SK-N-SH (cell line): ENCODE results near the gene PLB1. TPM values are rescaled to one million over a fixed set of nuclear protein-coding genes. Genes with fewer than 3 reads are reported as not detected.

ENCODE experiments used
- CTCF ChIA-PET: fragments of 300-600, 350-600 bp; formaldehyde crosslinking; extraction: SDS; loops from one replicate; lab custom pipeline; 2021; lab: Yijun Ruan, JAX
- POLR2A ChIA-PET: fragments of 350-600 bp; sonication (Branson Sonifier 250); formaldehyde crosslinking; extraction: SDS; loops from one replicate; lab custom pipeline; 2020; ENCODE audit warnings: antibody characterized with exemption, inconsistent platforms; lab: Yijun Ruan, JAX
- DNase-seq: peaks from one replicate; pipeline ENCODE4 v3.0.0; 2012
- H2AFZ ChIP-seq: fragments of 200-600 bp; sonication (generic); 2 replicates; pipeline ENCODE4 v1.8.1; 2016; ENCODE audit warnings: antibody characterized with exemption, mild to moderate bottlenecking, low read depth
- H3F3A ChIP-seq: fragments of 200-600 bp; sonication (generic); replicated peaks from 2 replicates; pipeline ENCODE3; 2016; ENCODE audit warnings: antibody characterized with exemption, mild to moderate bottlenecking; ENCODE audit not compliant: insufficient read depth
- H3K27ac ChIP-seq, 2 experiments: fragments of 200-500 bp in 1 of 2; fragments of 200-600 bp in 1 of 2; sonication (Bioruptor generic) in 1 of 2; sonication (generic), shearing (Covaris generic) in 1 of 2; 2 replicates each; pipeline versions ENCODE4 v1.5.1 to v1.6.1; 2014 to 2016; ENCODE audit warnings: low read depth in 2 of 2, inconsistent platforms in 1 of 2, low read length in 1 of 2, mild to moderate bottlenecking in 1 of 2, mixed read lengths in 1 of 2
- H3K27me3 ChIP-seq: fragments of 200-600 bp; sonication (generic), shearing (Covaris generic); 2 replicates; pipeline ENCODE4 v1.6.1; 2016; ENCODE audit warnings: mixed run types; ENCODE audit not compliant: insufficient read depth
- H3K36me3 ChIP-seq, 2 experiments: fragments of 200-500 bp in 1 of 2; fragments of 200-600 bp in 1 of 2; sonication (Bioruptor generic) in 1 of 2; sonication (generic) in 1 of 2; replicated peaks in 1 of 2; 2 replicates each; pipeline versions ENCODE3 to v1.5.1; 2014 to 2016; ENCODE audit warnings: low read length in 1 of 2, mild to moderate bottlenecking in 1 of 2; ENCODE audit not compliant: insufficient read depth in 2 of 2, control insufficient read depth in 1 of 2
- H3K4me1 ChIP-seq, 2 experiments: fragments of 200-500 bp in 1 of 2; fragments of 200-600 bp in 1 of 2; sonication (Bioruptor generic) in 1 of 2; sonication (generic), shearing (Covaris generic) in 1 of 2; 2 replicates each; pipeline versions ENCODE4 v1.5.1 to v1.6.1; 2014 to 2016; ENCODE audit warnings: low read depth in 1 of 2, low read length in 1 of 2, mixed run types in 1 of 2; ENCODE audit not compliant: insufficient read depth in 2 of 2, control insufficient read depth in 1 of 2
- H3K4me2 ChIP-seq: fragments of 200-600 bp; sonication (generic), shearing (Covaris generic); 2 replicates; pipeline ENCODE4 v1.6.1; 2017; ENCODE audit warnings: mixed run types
- H3K4me3 ChIP-seq, 2 experiments: fragments of 200-500 bp in 1 of 2; fragments of 200-600 bp in 1 of 2; sonication (Bioruptor generic) in 1 of 2; sonication (generic), shearing (Covaris generic) in 1 of 2; 2 replicates each; pipeline versions ENCODE4 v1.5.1 to v1.8.1; 2014 to 2016; ENCODE audit warnings: low read depth in 2 of 2, inconsistent platforms in 1 of 2, low read length in 1 of 2, mild to moderate bottlenecking in 1 of 2, mixed read lengths in 1 of 2, moderate library complexity in 1 of 2
- H3K79me2 ChIP-seq: fragments of 200-600 bp; sonication (generic); 2 replicates; pipeline ENCODE4 v1.8.1; 2017; ENCODE audit warnings: mild to moderate bottlenecking; ENCODE audit not compliant: insufficient read depth
- H3K9ac ChIP-seq: fragments of 200-600 bp; sonication (generic); 2 replicates; pipeline ENCODE4 v1.6.1; 2017; ENCODE audit warnings: mixed run types
- H3K9me2 ChIP-seq: fragments of 200-600 bp; sonication (generic); 2 replicates; pipeline ENCODE4 v1.6.1; 2017; ENCODE audit warnings: mixed run types
- H3K9me3 ChIP-seq: fragments of 200-600 bp; sonication (generic); 2 replicates; pipeline ENCODE4 v1.6.1; 2017; ENCODE audit warnings: mixed run types, mild to moderate bottlenecking, moderate library complexity
- H4K20me1 ChIP-seq: fragments of 200-600 bp; sonication (generic); 2 replicates; pipeline ENCODE4 v1.6.1; 2017; ENCODE audit warnings: mild to moderate bottlenecking, mixed run types; ENCODE audit not compliant: insufficient read depth
- ELF1 ChIP-seq: IDR thresholded peaks from 2 replicates; pipeline ENCODE4 v1.4.0; 2012
- EP300 ChIP-seq, 2 experiments: IDR thresholded peaks; 2 replicates each; pipeline versions ENCODE4 v1.4.0 to v1.6.1; 2012; ENCODE audit warnings: borderline replicate concordance in 1 of 2, low read depth in 1 of 2, low read length in 1 of 2
- FOXJ3 ChIP-seq: sonication (generic); formaldehyde crosslinking; IDR thresholded peaks from 2 replicates; pipeline ENCODE4 v1.5.1; 2020; ENCODE audit warnings: mild to moderate bottlenecking, missing genetic modification reagents
- MEF2A ChIP-seq: IDR thresholded peaks from 2 replicates; pipeline ENCODE4 v1.4.0; 2012; ENCODE audit warnings: low read depth, borderline replicate concordance
- PBX3 ChIP-seq: IDR thresholded peaks from 2 replicates; pipeline ENCODE4; 2012
- POLR2AphosphoS5 ChIP-seq: IDR thresholded peaks from 2 replicates; pipeline ENCODE4 v1.6.1; 2012; ENCODE audit warnings: low read depth, low read length
- RCOR1 ChIP-seq: fragments of 150-350 bp; IDR thresholded peaks from 2 replicates; pipeline ENCODE4 v1.6.1; 2017; ENCODE audit warnings: antibody characterized with exemption, low read length
- RXRA ChIP-seq: IDR thresholded peaks from 2 replicates; pipeline ENCODE4 v1.4.0; 2012; ENCODE audit warnings: low read depth, mild to moderate bottlenecking, borderline replicate concordance
- SIN3A ChIP-seq: IDR thresholded peaks from 2 replicates; pipeline ENCODE4 v1.6.1; 2012; ENCODE audit warnings: low read depth, mild to moderate bottlenecking, low read length, moderate library complexity, borderline replicate concordance
- USF1 ChIP-seq: IDR thresholded peaks from 2 replicates; pipeline ENCODE4 v1.4.0; 2012; ENCODE audit warnings: low read depth, borderline replicate concordance
- YY1 ChIP-seq: IDR thresholded peaks from 2 replicates; pipeline ENCODE4 v1.4.0; 2012; ENCODE audit warnings: low read depth, mild to moderate bottlenecking
- ZBTB33 ChIP-seq: IDR thresholded peaks from 2 replicates; pipeline ENCODE4 v1.4.0; 2012; ENCODE audit warnings: low read depth, borderline replicate concordance
- WGBS: methylation state at CpG from one replicate; pipeline ENCODE4 v1.1.6; 2017; ENCODE audit warnings: low lambda C conversion rate; 5-methylcytosine and 5-hydroxymethylcytosine counted together
- polyA plus RNA-seq, 3 experiments: library from polyadenylated mRNA; depleted of rRNA; stranded (reverse); fragments of >200 nt; gene quantifications; 2 replicates each; pipeline ENCODE4 v1.2.3, GENCODE V29; 2012
- TF ChIP-seq, protein P1 (sequence below): IDR thresholded peaks from 2 replicates; pipeline ENCODE4 v1.4.0; 2012; ENCODE audit warnings: low read depth

Gene PLB1
- polyA plus RNA-seq, 1 of the 3 experiments (the other 2 are of a cell fraction), result 0.10 TPM

- H3K4me1 ChIP-seq, result peaks cover 0 to 2% of the 10 kb centered on the region in 2 experiments; a peak in 3 of 4 replicates
- TF ChIP-seq YY1 (no peak), FOXJ3 (CRISPR knock-in tag) (no peak), MEF2A (no peak), RCOR1 (no peak)
- TF ChIP-seq, protein P1, sequence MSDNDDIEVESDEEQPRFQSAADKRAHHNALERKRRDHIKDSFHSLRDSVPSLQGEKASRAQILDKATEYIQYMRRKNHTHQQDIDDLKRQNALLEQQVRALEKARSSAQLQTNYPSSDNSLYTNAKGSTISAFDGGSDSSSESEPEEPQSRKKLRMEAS, result no peak
- no peaks in the 10 kb centered on the region for H3F3A ChIP-seq
- H4K20me1 ChIP-seq, result no peaks in the 10 kb centered on the region
- no peak overlapping the region for H3K4me2 ChIP-seq
- H3K9me2 ChIP-seq, result no peaks in the 10 kb centered on the region
- ChIA-PET CTCF (interaction anchor here (1.0 to 3.8 kb wide), 4 partner anchors 24 to 143 kb away, joined by 4 to 36 read pairs (median 14); no protein-coding TSS in a partner anchor), POLR2A (no interaction called here)
- no peaks in the 10 kb centered on the region for H3K36me3 ChIP-seq
- H3K27ac ChIP-seq, result no peak overlapping the region
- H3K9me3 ChIP-seq, result no peaks in the 10 kb centered on the region
- H3K79me2 ChIP-seq, result no peaks in the 10 kb centered on the region
- WGBS, result 85% methylated on average over 12 of the region's 12 CpGs
- no peaks in the 10 kb centered on the region for H3K27me3 ChIP-seq
- H3K4me3 ChIP-seq, result no peak overlapping the region
- no peak for DNase-seq
- H3K9ac ChIP-seq, result no peak overlapping the region
- H2AFZ ChIP-seq, result no peak overlapping the region
Measured at GRCh38 chr2:28618221-28619141, 122.6 kb downstream of the PLB1 start.

DNA sequence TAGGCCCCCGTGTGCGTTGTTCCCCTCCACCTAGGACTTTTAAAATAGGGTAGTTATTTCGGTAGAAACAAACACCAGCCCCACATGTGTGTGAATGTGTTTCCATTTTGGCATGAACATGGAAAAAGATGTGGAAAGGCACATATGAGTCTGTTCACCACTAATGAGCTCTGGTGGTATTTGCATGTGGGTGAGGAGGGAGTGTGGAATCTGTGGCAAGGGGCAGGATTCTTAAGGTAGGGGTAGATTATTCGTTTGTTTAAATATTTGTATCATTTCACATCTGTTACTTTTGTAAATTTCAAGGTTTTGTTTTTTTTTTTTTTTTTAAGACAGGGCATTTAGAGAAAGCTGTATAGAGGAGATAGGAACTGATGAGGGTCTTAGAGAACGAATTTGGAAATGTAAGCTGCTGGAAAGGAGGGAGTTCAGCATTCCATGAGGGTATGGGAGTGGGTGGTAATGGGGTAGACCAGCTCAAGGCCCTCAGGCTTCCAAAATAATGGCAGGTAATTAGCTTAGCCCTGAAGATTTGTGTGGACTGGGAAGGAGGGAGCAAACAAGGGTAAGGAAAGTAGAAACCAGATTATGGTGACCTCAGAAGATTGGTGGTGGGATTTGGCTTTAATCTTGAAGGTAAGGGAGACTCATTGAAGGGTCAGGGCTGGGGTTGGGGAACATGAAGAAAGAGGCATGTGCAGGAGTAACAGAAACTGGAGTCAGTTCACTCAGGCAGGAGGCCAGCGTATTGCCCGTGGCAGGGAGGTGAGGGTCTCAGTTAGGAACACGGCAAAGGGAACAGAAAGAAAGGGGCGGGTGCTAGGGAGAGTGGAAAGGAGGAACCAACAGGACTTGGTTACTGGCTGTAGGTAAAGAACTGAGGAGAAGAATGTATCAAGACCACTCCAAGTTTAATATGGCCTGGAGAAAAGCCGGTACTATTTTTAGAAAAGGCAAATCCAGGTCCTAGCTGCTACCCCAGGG is 123.6 kb downstream of the PLB1 start:
- no peak for TF ChIP-seq EP300 (IDR thresholded peaks at IDR 0.05; ENCODE audit: borderline replicate concordance in 1 of 2, low read depth in 1 of 2, low read length in 1 of 2)
- TF ChIP-seq ZBTB33, result no peak
- no peak for TF ChIP-seq ELF1
- TF ChIP-seq SIN3A, result no peak
- no peak for TF ChIP-seq RXRA
- no peak for TF ChIP-seq PBX3
- no peak for TF ChIP-seq YY1
- no peak for TF ChIP-seq POLR2AphosphoS5
- no peak for TF ChIP-seq FOXJ3 (CRISPR knock-in tag)
- no peak for TF ChIP-seq USF1
- Histone ChIP-seq H3K4me1 (peaks cover 0 to 2% of the 10 kb centered on the region in 2 experiments; a peak in 3 of 4 replicates), H3K4me2 (no peak overlapping the region), H3K9ac (no peak overlapping the region), H3K27ac (no peak overlapping the region), H3K36me3 (no peaks in the 10 kb centered on the region), H3K79me2 (no peaks in the 10 kb centered on the region), H4K20me1 (no peaks in the 10 kb centered on the region), H3K9me3 (no peaks in the 10 kb centered on the region), H3K9me2 (no peaks in the 10 kb centered on the region), H2AFZ (no peak overlapping the region), H3K4me3 (no peak overlapping the region), H3K27me3 (no peaks in the 10 kb centered on the region), H3F3A (no peaks in the 10 kb centered on the region)
- CTCF ChIA-PET, result interaction anchor here (1.0 to 2.8 kb wide), 3 partner anchors 25 to 142 kb away, joined by 4 to 14 read pairs (median 7); no protein-coding TSS in a partner anchor
- WGBS, result 81% methylated on average over 10 of the region's 10 CpGs
- POLR2A ChIA-PET, result no interaction called here
- DNase-seq, result no peak
